Type B pancreatic cell (in vitro differentiated cells): ENCODE data around the gene ZNF513. TPM values are rescaled to one million over a fixed set of nuclear protein-coding genes. Genes with fewer than 3 reads are reported as not detected.
A peak's percentile ranks its signal among the peaks of the same experiment; 100 is the strongest.

Experiments used
- DNase-seq: peaks from one replicate; pipeline ENCODE4 v3.0.0; 2021; ENCODE audit warnings: mixed read lengths; ENCODE audit not compliant: unreplicated experiment; ENCODE audit errors: extremely low spot score
- H3K27ac Mint-ChIP-seq: 2 replicates; pipeline ENCODE4 v1.8.0; 2021; ENCODE audit warnings: mild to moderate bottlenecking, mixed read lengths
- H3K27me3 Mint-ChIP-seq: 2 replicates; pipeline ENCODE4 v1.8.0; 2021; ENCODE audit warnings: mixed read lengths
- H3K36me3 Mint-ChIP-seq: 2 replicates; pipeline ENCODE4 v1.8.0; 2021; ENCODE audit warnings: mixed read lengths
- H3K4me1 Mint-ChIP-seq: one replicate; pipeline ENCODE4 v1.8.0; 2021; ENCODE audit warnings: mixed read lengths; ENCODE audit not compliant: unreplicated experiment
- H3K4me3 Mint-ChIP-seq: 2 replicates; pipeline ENCODE4 v1.8.0; 2021; ENCODE audit warnings: mild to moderate bottlenecking, mixed read lengths
- H3K9me3 Mint-ChIP-seq: 2 replicates; pipeline ENCODE4 v1.8.0; 2021; ENCODE audit warnings: mixed read lengths
- total RNA-seq: library from RNA; stranded (reverse); gene quantifications from 2 replicates; pipeline ENCODE4 v1.2.1, GENCODE V29; 2021; ENCODE audit warnings: low replicate concordance
- TF ChIP-seq, protein P1 (sequence below): fragments of 200-600 bp; sonication (generic); conservative IDR thresholded peaks from 2 replicates; pipeline ENCODE4 v1.5.0; 2021; ENCODE audit warnings: antibody characterized with exemption, mild to moderate bottlenecking

The ZNF513 gene
- total RNA-seq, 1 donor from 2014 or later, result 25.3 TPM

GRCh38 chr2:27369471-27370025, 11.0 kb downstream of the ZNF513 start:
- DNase-seq, result no peak
- no peaks in the 10 kb centered on the region for H3K9me3 Mint-ChIP-seq
- H3K27me3 Mint-ChIP-seq, result no peaks in the 10 kb centered on the region
- TF ChIP-seq, protein P1, sequence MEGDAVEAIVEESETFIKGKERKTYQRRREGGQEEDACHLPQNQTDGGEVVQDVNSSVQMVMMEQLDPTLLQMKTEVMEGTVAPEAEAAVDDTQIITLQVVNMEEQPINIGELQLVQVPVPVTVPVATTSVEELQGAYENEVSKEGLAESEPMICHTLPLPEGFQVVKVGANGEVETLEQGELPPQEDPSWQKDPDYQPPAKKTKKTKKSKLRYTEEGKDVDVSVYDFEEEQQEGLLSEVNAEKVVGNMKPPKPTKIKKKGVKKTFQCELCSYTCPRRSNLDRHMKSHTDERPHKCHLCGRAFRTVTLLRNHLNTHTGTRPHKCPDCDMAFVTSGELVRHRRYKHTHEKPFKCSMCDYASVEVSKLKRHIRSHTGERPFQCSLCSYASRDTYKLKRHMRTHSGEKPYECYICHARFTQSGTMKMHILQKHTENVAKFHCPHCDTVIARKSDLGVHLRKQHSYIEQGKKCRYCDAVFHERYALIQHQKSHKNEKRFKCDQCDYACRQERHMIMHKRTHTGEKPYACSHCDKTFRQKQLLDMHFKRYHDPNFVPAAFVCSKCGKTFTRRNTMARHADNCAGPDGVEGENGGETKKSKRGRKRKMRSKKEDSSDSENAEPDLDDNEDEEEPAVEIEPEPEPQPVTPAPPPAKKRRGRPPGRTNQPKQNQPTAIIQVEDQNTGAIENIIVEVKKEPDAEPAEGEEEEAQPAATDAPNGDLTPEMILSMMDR, result no peak
- peak overlapping the region; percentile 98 for H3K27ac Mint-ChIP-seq
- H3K4me3 Mint-ChIP-seq, result peak overlapping the region; percentile 96
- H3K4me1 Mint-ChIP-seq, result peaks cover 26% of the 10 kb centered on the region
- H3K36me3 Mint-ChIP-seq, result peaks cover 26% of the 10 kb centered on the region

- no peak overlapping the region for H3K4me3 Mint-ChIP-seq
- no peak overlapping the region for H3K27ac Mint-ChIP-seq
- no peak for DNase-seq
- peaks cover 14% of the 10 kb centered on the region for H3K36me3 Mint-ChIP-seq
- no peaks in the 10 kb centered on the region for H3K4me1 Mint-ChIP-seq
- TF ChIP-seq, protein P1, result no peak
- no peaks in the 10 kb centered on the region for H3K9me3 Mint-ChIP-seq
- H3K27me3 Mint-ChIP-seq, result no peaks in the 10 kb centered on the region
Measured at GRCh38 chr2:27363933-27364332, 16.6 kb downstream of the ZNF513 start.

GRCh38 chr2:27362678-27363420, 17.7 kb downstream of the ZNF513 start:
- Mint-ChIP-seq H3K27ac (peak overlapping the region; percentile 29), H3K36me3 (peaks cover 21% of the 10 kb centered on the region), H3K4me1 (peaks cover 4% of the 10 kb centered on the region), H3K27me3 (no peaks in the 10 kb centered on the region), H3K9me3 (no peaks in the 10 kb centered on the region), H3K4me3 (no peak overlapping the region)
- DNase-seq, result no peak
- TF ChIP-seq, protein P1, result no peak

- Mint-ChIP-seq H3K27me3 (no peaks in the 10 kb centered on the region), H3K27ac (peak within 1 kb of the TSS; percentile 98), H3K36me3 (peaks cover 18% of the 10 kb centered on the region), H3K9me3 (no peaks in the 10 kb centered on the region), H3K4me1 (peaks cover 29% of the 10 kb centered on the region), H3K4me3 (peak within 1 kb of the TSS; percentile 98)
- peak; percentile 93 for DNase-seq
- TF ChIP-seq, protein P1, result no peak
Measured at GRCh38 chr2:27356382-27357181, 24.0 kb downstream of the ZNF513 start, which contains the start of gene GTF3C2. GTF3C2 (minus strand) TSS chr2:27356764; CDS start chr2:27343554, 13,210 bp downstream.

DNA sequence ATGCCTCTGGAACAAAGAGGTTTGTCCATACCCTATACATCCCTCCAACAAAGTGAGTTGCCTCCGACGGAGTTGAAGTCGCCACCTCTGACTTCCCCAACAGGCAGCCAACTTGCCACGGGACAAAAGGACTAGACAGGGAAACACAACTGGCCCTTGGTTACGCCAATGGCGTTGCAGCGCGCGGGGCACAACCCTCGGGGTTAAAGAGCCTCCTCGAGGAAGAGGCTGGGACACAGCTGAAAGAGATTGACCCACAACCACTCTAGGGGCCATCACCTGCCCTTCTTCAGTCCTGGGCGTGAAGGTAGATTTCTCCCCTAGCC, 24.5 kb downstream of the ZNF513 start:
- Mint-ChIP-seq H3K36me3 (peaks cover 18% of the 10 kb centered on the region), H3K27ac (peak overlapping the region; percentile 98), H3K4me1 (peaks cover 31% of the 10 kb centered on the region), H3K9me3 (no peaks in the 10 kb centered on the region), H3K4me3 (peak overlapping the region; percentile 98), H3K27me3 (no peaks in the 10 kb centered on the region)
- TF ChIP-seq, protein P1, result no peak
- DNase-seq, result no peak
